DOHH2 (cell line): ENCODE measurements around the gene KCNE2.
"Not testable (repeated sequence)": the region's sequence is repeated elsewhere in the genome, so short reads cannot be mapped to it uniquely, and the experiment has no call there.

Experiments
- H3F3A ChIP-seq: fragments of 200-600 bp; sonication (generic), shearing (Covaris generic); 2 replicates; pipeline ENCODE4 v1.6.0; 2016; ENCODE audit warnings: antibody characterized with exemption, mild to moderate bottlenecking; ENCODE audit not compliant: control insufficient read depth, insufficient read depth
- H3K27ac ChIP-seq: fragments of 200-600 bp; sonication (generic); 2 replicates; pipeline ENCODE4 v1.5.1; 2014; ENCODE audit warnings: low read depth, mild to moderate bottlenecking, low read length, moderate library complexity
- H3K27me3 ChIP-seq: fragments of 200-600 bp; sonication (generic); 2 replicates; pipeline ENCODE4 v1.6.1; 2014; ENCODE audit warnings: mild to moderate bottlenecking, low read length, mixed read lengths; ENCODE audit not compliant: control insufficient read depth
- H3K36me3 ChIP-seq: fragments of 200-600 bp; sonication (generic); 2 replicates; pipeline ENCODE4 v1.6.1; 2014; ENCODE audit warnings: mild to moderate bottlenecking, low read length, moderate library complexity, mixed read lengths; ENCODE audit not compliant: control insufficient read depth
- H3K4me1 ChIP-seq: fragments of 200-600 bp; sonication (generic); 2 replicates; pipeline ENCODE4 v1.6.1; 2014; ENCODE audit warnings: mild to moderate bottlenecking, low read length, mixed read lengths; ENCODE audit not compliant: control insufficient read depth
- H3K4me2 ChIP-seq: fragments of 200-600 bp; sonication (generic); 2 replicates; pipeline ENCODE4 v1.6.0; 2014; ENCODE audit warnings: mild to moderate bottlenecking, low read length, moderate library complexity
- H3K4me3 ChIP-seq: fragments of 200-600 bp; sonication (generic); 2 replicates; pipeline ENCODE4 v1.5.1; 2014; ENCODE audit warnings: mild to moderate bottlenecking, low read length, mixed read lengths
- H3K79me2 ChIP-seq: fragments of 200-600 bp; sonication (generic); 2 replicates; pipeline ENCODE4 v1.6.1; 2014; ENCODE audit warnings: mild to moderate bottlenecking, low read length, mixed read lengths; ENCODE audit not compliant: control insufficient read depth
- H3K9me2 ChIP-seq: fragments of 200-600 bp; sonication (generic); replicated peaks from 2 replicates; pipeline ENCODE4 v1.6.1; 2014; ENCODE audit warnings: mild to moderate bottlenecking, low read length, mixed read lengths; ENCODE audit not compliant: control insufficient read depth
- H3K9me3 ChIP-seq: fragments of 200-600 bp; sonication (generic); 2 replicates; pipeline ENCODE4 v1.6.1; 2014; ENCODE audit warnings: antibody characterized with exemption, low read length, mixed read lengths; ENCODE audit not compliant: control insufficient read depth, insufficient read depth
- H4K20me1 ChIP-seq: fragments of 200-600 bp; sonication (generic); 2 replicates; pipeline ENCODE4 v1.6.0; 2014; ENCODE audit warnings: low read depth, mild to moderate bottlenecking, antibody characterized with exemption, low read length, moderate library complexity; ENCODE audit not compliant: control insufficient read depth, insufficient read depth
- EZH2phosphoT487 ChIP-seq: fragments of 200-600 bp; sonication (generic); IDR thresholded peaks from 2 replicates; pipeline ENCODE4 v1.6.1; 2017; ENCODE audit warnings: borderline replicate concordance, mild to moderate bottlenecking, antibody characterized with exemption, low read length, moderate library complexity, mixed read lengths
- TF ChIP-seq, protein P1 (sequence below): fragments of 200-600 bp; sonication (generic); IDR thresholded peaks from one replicate; pipeline ENCODE4 v1.5.1; 2014; ENCODE audit warnings: antibody characterized with exemption, mild to moderate bottlenecking, low read depth, low read length; ENCODE audit not compliant: poor library complexity, severe bottlenecking

The KCNE2 gene

DNA sequence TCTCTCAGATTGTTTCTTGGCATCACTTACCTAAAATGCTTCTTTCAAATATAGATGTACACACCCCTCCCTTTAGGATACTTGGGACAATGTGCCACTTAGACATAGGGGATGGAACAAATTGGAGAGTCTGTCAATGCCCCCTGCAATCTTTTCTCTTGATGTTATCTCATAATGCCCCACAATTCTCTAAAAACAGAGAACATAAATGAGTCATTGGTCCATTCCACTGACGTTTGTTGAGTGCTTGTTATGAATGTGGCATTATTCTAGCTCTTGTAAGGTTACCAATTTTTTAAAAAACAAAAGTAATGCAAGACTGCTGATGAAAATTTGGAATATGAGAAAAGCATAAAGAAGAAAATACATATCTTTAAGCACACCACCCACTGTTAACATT is 5.9 kb downstream of the KCNE2 start:
- H3K9me3 ChIP-seq = no peaks in the 10 kb centered on the region
- H4K20me1 ChIP-seq = no peaks in the 10 kb centered on the region
- no peaks in the 10 kb centered on the region for H3K4me1 ChIP-seq
- H3K4me2 ChIP-seq = no peak overlapping the region
- H3K27ac ChIP-seq = no peak overlapping the region
- H3K4me3 ChIP-seq = no peak overlapping the region
- no peaks in the 10 kb centered on the region for H3F3A ChIP-seq
- H3K9me2 ChIP-seq = no peaks in the 10 kb centered on the region
- no peaks in the 10 kb centered on the region for H3K36me3 ChIP-seq
- H3K79me2 ChIP-seq = no peaks in the 10 kb centered on the region
- no peak for TF ChIP-seq EZH2phosphoT487
- TF ChIP-seq, protein P1, sequence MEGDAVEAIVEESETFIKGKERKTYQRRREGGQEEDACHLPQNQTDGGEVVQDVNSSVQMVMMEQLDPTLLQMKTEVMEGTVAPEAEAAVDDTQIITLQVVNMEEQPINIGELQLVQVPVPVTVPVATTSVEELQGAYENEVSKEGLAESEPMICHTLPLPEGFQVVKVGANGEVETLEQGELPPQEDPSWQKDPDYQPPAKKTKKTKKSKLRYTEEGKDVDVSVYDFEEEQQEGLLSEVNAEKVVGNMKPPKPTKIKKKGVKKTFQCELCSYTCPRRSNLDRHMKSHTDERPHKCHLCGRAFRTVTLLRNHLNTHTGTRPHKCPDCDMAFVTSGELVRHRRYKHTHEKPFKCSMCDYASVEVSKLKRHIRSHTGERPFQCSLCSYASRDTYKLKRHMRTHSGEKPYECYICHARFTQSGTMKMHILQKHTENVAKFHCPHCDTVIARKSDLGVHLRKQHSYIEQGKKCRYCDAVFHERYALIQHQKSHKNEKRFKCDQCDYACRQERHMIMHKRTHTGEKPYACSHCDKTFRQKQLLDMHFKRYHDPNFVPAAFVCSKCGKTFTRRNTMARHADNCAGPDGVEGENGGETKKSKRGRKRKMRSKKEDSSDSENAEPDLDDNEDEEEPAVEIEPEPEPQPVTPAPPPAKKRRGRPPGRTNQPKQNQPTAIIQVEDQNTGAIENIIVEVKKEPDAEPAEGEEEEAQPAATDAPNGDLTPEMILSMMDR = no peak
- H3K27me3 ChIP-seq = peaks cover 3% of the 10 kb centered on the region

DNA sequence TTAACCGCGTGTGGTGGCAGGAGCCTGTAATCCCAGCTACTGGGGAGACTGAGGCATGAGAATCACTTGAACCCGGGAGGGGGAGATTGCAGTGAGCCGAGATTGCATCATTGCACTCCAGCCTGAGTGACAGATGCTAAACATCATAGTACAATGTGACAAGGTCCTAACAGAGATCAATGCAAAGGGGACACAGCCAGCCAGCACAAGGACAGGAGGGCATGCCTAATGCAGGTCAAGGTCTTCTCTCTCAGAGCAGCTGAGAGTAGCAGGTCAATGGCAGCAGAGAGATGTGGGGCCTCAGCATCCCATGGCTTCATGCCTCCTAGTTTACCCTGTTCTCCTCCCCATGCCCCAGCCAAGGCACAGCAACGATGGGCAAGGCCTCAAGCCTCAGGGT is 8.5 kb downstream of the KCNE2 start:
- Histone ChIP-seq H3K79me2 (no peaks in the 10 kb centered on the region), H3K9me3 (no peaks in the 10 kb centered on the region), H4K20me1 (no peaks in the 10 kb centered on the region), H3K4me2 (no peak overlapping the region), H3K36me3 (no peaks in the 10 kb centered on the region), H3K9me2 (no peaks in the 10 kb centered on the region), H3K4me3 (no peak overlapping the region), H3F3A (no peaks in the 10 kb centered on the region), H3K27ac (no peak overlapping the region), H3K4me1 (no peaks in the 10 kb centered on the region), H3K27me3 (peaks cover 3% of the 10 kb centered on the region)
- TF ChIP-seq, protein P1 = no peak
- no peak for TF ChIP-seq EZH2phosphoT487

- not testable (repeated sequence) for H3K27me3 ChIP-seq, H3F3A ChIP-seq, H3K79me2 ChIP-seq, H3K4me2 ChIP-seq, H3K4me3 ChIP-seq, H3K4me1 ChIP-seq, H3K9me3 ChIP-seq, H3K36me3 ChIP-seq, H3K27ac ChIP-seq, H3K9me2 ChIP-seq, H4K20me1 ChIP-seq
Measured at GRCh38 chr21:34374462-34374861, 10.7 kb downstream of the KCNE2 start.

GRCh38 chr21:34374940-34375618 is 11.3 kb downstream of the KCNE2 start, which contains the start of gene SMIM11:
SMIM11 (plus strand) TSS chr21:34375507; CDS start chr21:34379505, 3,998 bp downstream.
- H3K27me3 ChIP-seq, H3K4me1 ChIP-seq, H3K27ac ChIP-seq, H3K4me2 ChIP-seq, H3F3A ChIP-seq, H3K9me3 ChIP-seq, H3K36me3 ChIP-seq, H3K79me2 ChIP-seq, H4K20me1 ChIP-seq, H3K4me3 ChIP-seq, H3K9me2 ChIP-seq: not testable (repeated sequence)

DNA sequence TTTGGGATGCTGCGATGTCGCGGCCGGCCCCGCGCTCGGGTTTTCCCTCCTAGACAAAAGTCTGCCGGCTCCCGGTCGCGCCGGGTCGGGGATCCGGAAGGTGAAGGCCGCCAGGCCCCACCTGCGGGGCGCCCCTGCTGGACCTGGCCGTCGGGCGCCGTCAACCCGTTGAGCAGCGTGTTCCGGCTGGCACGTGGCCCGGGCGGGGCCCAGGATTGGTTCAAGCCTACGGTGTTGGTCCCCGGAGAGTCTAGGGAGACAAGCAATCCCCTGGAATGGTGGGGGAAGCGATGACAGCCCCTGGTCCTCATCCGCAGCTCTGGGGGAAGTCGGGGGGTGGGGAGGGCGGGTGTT is 11.8 kb downstream of the KCNE2 start:
- not testable (repeated sequence) for H3F3A ChIP-seq, H3K4me3 ChIP-seq, H3K4me1 ChIP-seq, H3K27ac ChIP-seq, H3K9me2 ChIP-seq, H3K79me2 ChIP-seq, H3K36me3 ChIP-seq, H3K27me3 ChIP-seq, H3K4me2 ChIP-seq, H3K9me3 ChIP-seq, H4K20me1 ChIP-seq

- not testable (repeated sequence) for H3K36me3 ChIP-seq, H3K9me3 ChIP-seq, H3F3A ChIP-seq, H3K4me3 ChIP-seq, H3K4me2 ChIP-seq, H3K4me1 ChIP-seq, H4K20me1 ChIP-seq, H3K27me3 ChIP-seq, H3K9me2 ChIP-seq, H3K27ac ChIP-seq, H3K79me2 ChIP-seq
Measured at GRCh38 chr21:34383138-34383537, 19.3 kb downstream of the KCNE2 start.
